Spleen (tissue), 11 donors: ENCODE measurements around the gene DTNB. TPM values are rescaled to one million over a fixed set of nuclear protein-coding genes. Genes with fewer than 3 reads are reported as not detected.

Experiments
- DNase-seq: peaks from one replicate; pipeline ENCODE4 v3.0.0-alpha.2; 2020
- H3K27ac ChIP-seq, 8 donors: fragments of 200-600 bp; sonication (generic) in 7 of 8; 1 replicate in 4 of 8; 2 replicates in 4 of 8; pipeline versions ENCODE4 v1.5.0 to v1.8.0; 2016 to 2021; ENCODE audit warnings: inconsistent platforms in 4 of 8, mild to moderate bottlenecking in 4 of 8, moderate library complexity in 1 of 8
- H3K27me3 ChIP-seq, 7 donors: fragments of 200-600 bp; sonication (generic) in 6 of 7; replicated peaks in 1 of 7; 1 replicate in 4 of 7; 2 replicates in 3 of 7; pipeline versions ENCODE4 v1.5.0 to v1.8.0; 2016 to 2021; ENCODE audit warnings: inconsistent platforms in 3 of 7, mild to moderate bottlenecking in 1 of 7
- H3K36me3 ChIP-seq, 6 donors: fragments of 200-600 bp; sonication (generic) in 5 of 6; 1 replicate in 4 of 6; 2 replicates in 2 of 6; pipeline versions ENCODE4 v1.5.0 to v1.8.0; 2016 to 2021; ENCODE audit warnings: inconsistent platforms in 2 of 6
- H3K4me1 ChIP-seq, 6 donors: fragments of 200-600 bp; sonication (generic) in 5 of 6; 1 replicate in 3 of 6; 2 replicates in 3 of 6; pipeline versions ENCODE4 v1.5.0 to v1.8.0; 2016 to 2021; ENCODE audit warnings: inconsistent platforms in 3 of 6
- H3K4me3 ChIP-seq, 8 donors: fragments of 200-600 bp; sonication (generic) in 7 of 8; 1 replicate in 4 of 8; 2 replicates in 4 of 8; pipeline versions ENCODE4 v1.5.0 to v1.8.0; 2016 to 2021; ENCODE audit warnings: inconsistent platforms in 4 of 8, mild to moderate bottlenecking in 4 of 8, moderate library complexity in 2 of 8
- H3K9me3 ChIP-seq, 8 donors: fragments of 200-600 bp; sonication (generic) in 7 of 8; 1 replicate in 4 of 8; 2 replicates in 4 of 8; pipeline versions ENCODE4 v1.5.0 to v1.8.0; 2016 to 2021; ENCODE audit warnings: inconsistent platforms in 4 of 8
- CTCF ChIP-seq, 11 experiments: fragments of 200-600 bp in 7 of 11; fragments of 450-650 bp in 4 of 11; sonication (generic) in 4 of 11; IDR thresholded peaks in 8 of 11; conservative IDR thresholded peaks in 3 of 11; 1 replicate in 7 of 11; 2 replicates in 4 of 11; pipeline versions ENCODE4 v1.4.0 to v1.8.0; 2016 to 2021; ENCODE audit warnings: antibody characterized with exemption in 11 of 11, inconsistent platforms in 4 of 11, mild to moderate bottlenecking in 1 of 11
- POLR2A ChIP-seq, 3 donors: fragments of 450-650 bp; IDR thresholded peaks; one replicate each; pipeline ENCODE4 v1.5.1; 2017; ENCODE audit warnings: antibody characterized with exemption in 3 of 3, mild to moderate bottlenecking in 1 of 3
- POLR2AphosphoS5 ChIP-seq, 3 donors: sonication (generic); formaldehyde crosslinking; IDR thresholded peaks; one replicate each; pipeline ENCODE4 v1.5.1; 2017; ENCODE audit warnings: antibody characterized with exemption in 3 of 3
- WGBS, 5 donors: extraction: QIAGEN DNeasy Blood & Tissue Kit in 3 of 5; methylation state at CpG; one replicate each; pipeline versions ENCODE4 v1.1.5 to v1.1.7; 2013 to 2018; 5-methylcytosine and 5-hydroxymethylcytosine counted together
- intact Hi-C: fragments of 100-400 bp; cut with DNase I; formaldehyde crosslinking; loops from one replicate; pipeline ENCODE4 v1.15.0; 2023; ENCODE audit warnings: low total_unique reads
- polyA plus RNA-seq, 3 donors: library from polyadenylated mRNA; stranded (reverse); fragments of 200-250 nt; gene quantifications; one replicate each; pipeline ENCODE4 v1.2.1, GENCODE V29; 2013
- total RNA-seq, 7 donors: library from RNA; depleted of rRNA in 3 of 7; stranded (reverse); fragments of >200 nt in 3 of 7; fragmentation: NEBNext Ultra II Directional in 4 of 7; extraction: Animal tissue kit (Norgen Biotek cat#: 25700) in 4 of 7; gene quantifications; one replicate each; pipeline versions ENCODE4 v1.1.0 to v1.2.1, GENCODE V29; 2016 to 2021
- donor health status: healthy with polysubstance abuse.
- donor health status: DM: no; HTN: no; CAD: no; lungs with moderate emphysema.
- donor health status: DM: no; HTN: no; CAD: no.
- donor health status: Bipolar disorder and iron deficiency.
- donor health status: healthy.
- donor health status: DM: no; HTN: no; CAD: no.
- donor health status: DM: yes; HTN: yes; CAD: no.

The DTNB gene
- total and polyA plus RNA-seq, 10 donors, result 4.5 to 28.9 (median 20.4) TPM

DNA sequence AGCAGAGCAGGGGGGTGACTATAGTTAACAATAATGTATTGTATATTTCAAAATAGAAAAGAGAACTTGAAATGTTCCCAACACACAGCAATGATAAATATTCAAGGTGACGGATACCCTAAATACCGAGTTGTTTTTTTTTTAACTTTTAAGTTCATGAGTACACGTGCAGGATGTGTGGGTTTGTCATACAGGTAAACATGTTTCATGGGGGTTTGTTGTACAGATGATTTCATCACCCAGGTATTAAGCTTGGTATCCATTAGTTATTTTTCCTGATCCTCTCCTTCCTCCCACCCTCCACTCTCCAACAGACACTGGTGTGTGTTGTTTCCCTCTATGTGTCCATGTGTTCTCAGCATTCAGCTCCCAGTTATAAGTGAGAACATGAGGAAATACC is 167.2 kb downstream of the DTNB start:
- WGBS, 5 donors, result 88 to 97% (median 94%) methylated on average over 3 of the region's 3 CpGs
- no peaks in the 10 kb centered on the region for H3K4me1 ChIP-seq
- DNase-seq, result no peak
- no peak overlapping the region for H3K4me3 ChIP-seq
- no peaks in the 10 kb centered on the region for H3K36me3 ChIP-seq
- TF ChIP-seq POLR2A (IDR thresholded peaks at IDR 0.05) (no peak), CTCF (IDR thresholded peaks at IDR 0.05 in 8 of 11, conservative IDR thresholded peaks at IDR 0.05 in 3 of 11) (no peak), POLR2AphosphoS5 (IDR thresholded peaks at IDR 0.05) (no peak)
- intact Hi-C loops, result no loop called here
- no peaks in the 10 kb centered on the region for H3K27me3 ChIP-seq
- no peak overlapping the region for H3K27ac ChIP-seq
- no peaks in the 10 kb centered on the region for H3K9me3 ChIP-seq

DNA sequence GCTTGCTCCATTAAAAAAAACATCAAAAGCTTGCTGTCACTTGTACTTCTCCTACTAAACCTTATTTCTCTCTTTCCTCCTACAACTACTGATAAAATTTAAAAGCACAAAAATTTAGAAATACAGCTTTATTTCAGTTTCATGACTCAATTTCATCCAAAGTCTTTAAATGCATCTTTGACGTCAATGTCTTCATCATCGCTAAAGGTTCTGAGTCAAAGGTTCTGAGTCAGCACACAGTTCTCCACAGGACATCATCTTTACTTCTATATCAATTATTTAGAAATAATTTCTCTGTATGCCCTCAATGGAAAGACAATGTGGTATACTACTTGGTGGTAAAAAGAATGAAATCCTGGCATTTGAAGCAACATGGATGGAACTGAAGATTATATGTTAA is 167.8 kb downstream of the DTNB start:
- Histone ChIP-seq H3K36me3 (no peaks in the 10 kb centered on the region), H3K27me3 (no peaks in the 10 kb centered on the region), H3K9me3 (no peaks in the 10 kb centered on the region), H3K4me1 (no peaks in the 10 kb centered on the region), H3K4me3 (no peak overlapping the region), H3K27ac (no peak overlapping the region)
- no peak for DNase-seq
- intact Hi-C loops, result no loop called here
- TF ChIP-seq POLR2A (IDR thresholded peaks at IDR 0.05), result no peak
- no peak for TF ChIP-seq CTCF (IDR thresholded peaks at IDR 0.05 in 8 of 11, conservative IDR thresholded peaks at IDR 0.05 in 3 of 11)
- no peak for TF ChIP-seq POLR2AphosphoS5 (IDR thresholded peaks at IDR 0.05)
- 93 to 97% (median 96%) methylated on average over 2 of the region's 2 CpGs for WGBS, 5 donors

DNA sequence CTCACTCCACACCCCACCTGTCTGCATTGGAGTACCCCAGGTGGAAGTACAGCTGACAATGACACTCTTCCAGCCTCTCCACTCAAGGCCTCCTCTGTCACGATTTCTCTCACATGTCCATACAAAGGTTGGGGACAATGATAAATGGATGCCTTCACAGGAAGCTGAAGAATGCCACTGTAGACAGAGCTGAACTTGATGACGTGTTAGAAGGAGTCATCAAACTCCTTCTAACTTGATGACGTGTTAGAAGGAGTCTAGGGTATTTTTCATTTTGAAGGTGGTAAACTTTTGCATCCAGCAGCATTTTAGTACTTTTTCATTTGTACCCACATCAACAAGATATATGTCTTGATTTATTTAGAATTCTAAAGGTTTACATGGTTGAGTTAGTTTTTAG is 168.2 kb downstream of the DTNB start:
- no peaks in the 10 kb centered on the region for H3K27me3 ChIP-seq
- H3K4me1 ChIP-seq, result no peaks in the 10 kb centered on the region
- no peak for DNase-seq
- TF ChIP-seq POLR2AphosphoS5 (IDR thresholded peaks at IDR 0.05), result no peak
- no peak for TF ChIP-seq POLR2A (IDR thresholded peaks at IDR 0.05)
- no peak for TF ChIP-seq CTCF (IDR thresholded peaks at IDR 0.05 in 8 of 11, conservative IDR thresholded peaks at IDR 0.05 in 3 of 11)
- H3K9me3 ChIP-seq, result no peaks in the 10 kb centered on the region
- 80 to 90% (median 83%) methylated on average over 3 of the region's 3 CpGs for WGBS, 5 donors
- H3K36me3 ChIP-seq, result no peaks in the 10 kb centered on the region
- no peak overlapping the region for H3K4me3 ChIP-seq
- intact Hi-C loops, result no loop called here
- no peak overlapping the region for H3K27ac ChIP-seq

DNA sequence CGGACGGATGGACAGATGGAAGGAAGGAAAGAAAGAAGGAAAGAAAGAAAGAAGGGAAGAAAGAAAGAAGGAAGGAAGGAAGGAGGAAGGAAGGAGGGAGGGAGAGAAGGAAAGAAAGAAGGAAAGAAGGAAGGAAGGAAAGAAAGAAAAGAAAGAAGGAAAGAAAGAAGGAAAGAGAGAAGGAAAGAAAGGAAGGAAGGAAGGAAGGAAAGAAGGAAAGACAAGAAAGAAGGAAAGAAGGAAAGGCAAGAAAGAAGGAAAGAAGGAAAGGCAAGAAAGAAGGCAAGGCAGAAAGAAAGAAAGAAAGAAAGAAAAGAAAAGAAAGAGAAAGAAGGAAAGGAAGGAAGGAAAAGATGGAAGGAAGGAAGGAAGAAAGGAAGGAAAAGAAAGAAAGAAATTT is 169.1 kb downstream of the DTNB start:
- TF ChIP-seq POLR2A (IDR thresholded peaks at IDR 0.05) (no peak), POLR2AphosphoS5 (IDR thresholded peaks at IDR 0.05) (no peak), CTCF (IDR thresholded peaks at IDR 0.05 in 8 of 11, conservative IDR thresholded peaks at IDR 0.05 in 3 of 11) (no peak)
- Histone ChIP-seq H3K4me3 (no peak overlapping the region), H3K36me3 (no peaks in the 10 kb centered on the region), H3K9me3 (no peaks in the 10 kb centered on the region), H3K27me3 (no peaks in the 10 kb centered on the region), H3K4me1 (no peaks in the 10 kb centered on the region), H3K27ac (no peak overlapping the region)
- DNase-seq, result no peak
- WGBS, 5 donors, result 87 to 98% (median 97%) methylated on average over 2 of the region's 2 CpGs
- intact Hi-C loops, result no loop called here
